Activated CD8-positive, alpha-beta memory T cell treated with anti-CD3 and anti-CD28 coated beads for 1 hour (primary cell): ENCODE results near the gene IRF2BP1.

ENCODE experiments used
- DNase-seq, 2 donors: peaks; one replicate each; pipeline ENCODE4 v3.0.0-alpha.2; 2020; ENCODE audit warnings: low read depth in 1 of 2; ENCODE audit errors: extremely low read depth in 1 of 2

The IRF2BP1 gene, protein sequence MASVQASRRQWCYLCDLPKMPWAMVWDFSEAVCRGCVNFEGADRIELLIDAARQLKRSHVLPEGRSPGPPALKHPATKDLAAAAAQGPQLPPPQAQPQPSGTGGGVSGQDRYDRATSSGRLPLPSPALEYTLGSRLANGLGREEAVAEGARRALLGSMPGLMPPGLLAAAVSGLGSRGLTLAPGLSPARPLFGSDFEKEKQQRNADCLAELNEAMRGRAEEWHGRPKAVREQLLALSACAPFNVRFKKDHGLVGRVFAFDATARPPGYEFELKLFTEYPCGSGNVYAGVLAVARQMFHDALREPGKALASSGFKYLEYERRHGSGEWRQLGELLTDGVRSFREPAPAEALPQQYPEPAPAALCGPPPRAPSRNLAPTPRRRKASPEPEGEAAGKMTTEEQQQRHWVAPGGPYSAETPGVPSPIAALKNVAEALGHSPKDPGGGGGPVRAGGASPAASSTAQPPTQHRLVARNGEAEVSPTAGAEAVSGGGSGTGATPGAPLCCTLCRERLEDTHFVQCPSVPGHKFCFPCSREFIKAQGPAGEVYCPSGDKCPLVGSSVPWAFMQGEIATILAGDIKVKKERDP

DNA sequence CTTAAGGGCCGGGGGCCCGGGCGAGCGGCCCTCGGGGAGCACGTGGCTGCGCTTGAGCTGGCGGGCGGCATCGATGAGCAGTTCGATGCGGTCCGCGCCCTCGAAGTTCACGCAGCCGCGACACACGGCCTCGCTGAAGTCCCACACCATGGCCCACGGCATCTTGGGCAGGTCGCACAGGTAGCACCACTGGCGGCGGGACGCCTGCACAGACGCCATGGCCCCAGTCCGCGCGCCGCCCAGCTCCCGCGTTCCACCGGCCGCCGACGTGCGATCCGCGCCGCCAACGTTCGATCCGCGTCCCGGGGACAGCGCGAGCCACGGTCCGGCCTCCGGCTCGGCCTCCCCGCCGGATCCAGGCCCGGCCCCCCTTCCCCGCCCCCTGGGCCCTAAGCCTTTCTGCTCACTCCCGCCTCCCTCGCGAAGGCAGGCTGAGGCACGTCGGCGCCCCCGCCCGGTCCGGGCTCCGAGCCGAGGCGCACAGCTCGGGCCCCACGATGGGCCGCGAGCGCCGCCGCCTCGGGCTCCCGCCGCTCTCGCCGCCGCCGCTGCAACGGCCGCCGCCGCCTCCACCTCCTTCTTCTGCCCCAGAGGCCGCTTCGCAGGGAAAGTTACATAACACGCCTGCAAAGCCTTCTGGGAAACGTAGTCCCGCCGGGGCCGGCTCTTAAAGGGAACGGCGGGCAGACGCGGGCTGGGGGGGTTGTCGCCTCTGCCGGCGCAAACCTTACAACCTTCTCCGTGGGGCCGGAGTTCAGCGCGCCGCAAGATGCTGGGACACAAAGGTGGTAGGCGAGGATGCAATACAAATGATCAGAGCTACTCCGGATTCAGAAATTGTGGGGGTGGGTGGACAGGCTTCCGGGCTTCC is at the start of gene IRF2BP1:
Gene IRF2BP1, minus strand, starts transcription at position 586 of the 871 bp plus-strand sequence. Its CDS starts 367 bp downstream, at position 219.
- peak; percentile 73 to 75 for DNase-seq

DNA sequence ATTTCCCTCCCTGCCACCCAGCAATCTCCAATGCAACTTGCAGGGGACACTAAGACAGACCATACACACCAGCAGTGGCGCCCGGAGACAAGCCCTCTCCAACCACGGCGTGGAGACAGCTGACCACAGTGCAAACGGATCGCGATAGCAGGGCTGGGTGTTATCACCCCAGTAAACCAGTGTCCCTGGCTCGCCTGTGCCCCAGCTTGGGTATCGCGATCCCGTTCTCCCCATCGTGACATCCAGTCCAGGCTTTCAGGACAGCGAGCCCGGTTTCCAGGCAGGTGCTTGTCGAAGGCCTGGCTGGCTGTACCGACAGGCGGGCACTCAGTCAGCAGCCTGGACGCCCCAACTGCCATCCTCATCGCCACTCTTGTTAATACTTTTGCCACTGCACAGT is 49.3 kb upstream of the IRF2BP1 start:
- DNase-seq: no peak

DNA sequence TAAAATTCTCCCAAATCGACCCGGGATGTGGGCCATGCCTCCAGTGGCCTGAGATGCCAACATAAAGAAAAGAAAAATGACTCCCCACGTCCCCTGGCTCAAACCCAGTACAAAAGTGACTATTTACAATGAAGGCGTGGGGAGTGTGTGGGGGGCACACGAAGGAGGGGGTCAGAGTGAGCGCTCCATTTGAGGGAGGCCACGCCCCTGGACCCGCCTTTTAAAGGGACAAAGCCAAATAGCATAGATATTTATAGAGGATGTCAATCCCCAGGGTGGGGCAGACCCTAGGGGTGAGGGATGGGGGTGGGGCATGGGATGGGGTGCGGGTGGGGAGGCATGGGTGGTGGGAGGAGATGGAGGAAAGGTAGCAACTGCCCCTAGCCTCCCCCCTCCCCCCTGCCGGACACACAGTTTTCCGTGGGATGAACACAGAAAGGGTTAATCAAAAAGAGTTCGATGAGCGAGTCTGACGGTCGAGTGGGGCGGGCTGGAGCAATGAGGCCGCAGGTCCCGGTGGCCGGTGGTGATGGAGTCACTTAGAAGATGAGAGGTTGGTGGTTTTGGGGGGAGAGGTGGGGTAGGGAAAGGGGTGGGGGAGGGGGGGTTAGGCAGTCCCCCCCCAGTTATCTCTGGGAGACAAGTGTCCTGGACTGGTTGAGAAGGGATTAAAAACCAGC is 48.8 kb upstream of the IRF2BP1 start:
- no peak for DNase-seq

DNA sequence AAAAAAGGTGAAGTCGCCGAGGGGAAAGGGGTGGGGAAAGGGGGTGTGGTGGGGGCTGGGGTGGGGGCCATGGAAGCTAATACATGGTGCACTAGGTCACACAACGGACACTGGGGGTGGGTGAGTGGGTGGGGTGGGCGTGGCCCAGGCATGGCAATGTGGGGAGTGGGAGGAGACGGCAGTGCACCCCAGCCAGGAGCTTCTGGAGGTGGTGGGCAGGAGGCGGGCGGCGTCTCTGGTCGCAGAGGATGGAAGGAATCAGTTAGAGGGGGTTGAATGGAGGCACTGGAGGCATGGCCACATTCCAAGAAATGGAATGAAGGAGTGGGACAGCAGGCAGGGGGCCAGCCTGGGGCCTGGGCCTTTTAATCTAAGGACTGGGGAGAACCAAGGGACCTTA is 47.8 kb upstream of the IRF2BP1 start:
- DNase-seq: no peak

GRCh38 chr19:45931055-45931454 is 45.1 kb upstream of the IRF2BP1 start:
- no peak for DNase-seq

DNA sequence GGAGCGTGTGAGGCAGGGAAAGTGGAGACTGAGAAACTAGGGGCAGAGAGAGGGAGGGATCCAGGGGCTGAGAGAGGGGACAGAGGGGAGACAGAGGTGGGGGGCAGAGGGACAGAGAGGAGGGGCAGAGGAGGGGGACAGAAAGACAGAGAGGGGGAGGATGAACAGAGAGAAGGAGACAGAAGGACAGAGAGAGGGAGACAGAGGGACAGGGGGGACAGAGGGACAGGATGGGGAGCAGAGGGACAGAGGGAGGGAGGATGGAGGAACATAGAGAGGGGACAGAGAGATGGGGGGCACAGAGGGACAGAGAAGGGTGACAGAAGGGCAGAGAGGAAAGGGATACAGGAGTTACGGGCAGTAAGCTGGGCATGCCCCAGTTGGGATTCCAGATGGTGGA is 43.3 kb upstream of the IRF2BP1 start:
- no peak for DNase-seq

DNA sequence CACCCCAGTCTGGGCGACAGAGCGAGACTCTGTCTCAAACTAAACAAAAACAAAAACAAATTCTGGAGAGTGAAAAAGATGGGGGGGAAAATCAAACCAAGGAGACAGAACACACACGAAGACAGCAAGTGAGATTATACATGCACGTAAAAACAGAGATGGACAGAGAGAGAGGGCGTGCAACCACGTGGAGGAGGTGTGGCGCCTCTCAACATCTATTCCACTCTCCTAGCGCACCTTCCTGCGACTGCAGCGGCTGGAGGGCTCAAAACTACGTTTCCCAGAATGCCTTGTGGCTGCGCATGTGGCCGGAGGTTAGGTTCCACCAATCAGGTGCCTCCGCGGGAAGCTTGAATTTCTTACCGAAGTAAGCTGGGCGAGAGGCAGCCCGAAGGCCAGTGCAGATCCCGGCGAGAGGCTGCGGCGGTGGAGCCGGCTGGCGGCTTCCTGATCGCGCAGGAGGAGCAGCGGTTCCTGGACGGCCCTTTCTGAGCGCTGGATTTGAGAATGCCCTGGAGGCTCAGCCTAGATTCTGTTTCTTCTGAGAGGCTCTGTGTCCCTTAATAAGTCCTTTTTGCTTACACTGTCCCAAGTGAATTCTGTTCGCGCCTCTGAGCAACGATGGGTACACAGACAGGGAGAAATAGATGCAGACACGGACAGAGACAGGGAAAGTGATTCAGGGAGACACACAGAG is 41.8 kb upstream of the IRF2BP1 start:
- DNase-seq: peak; percentile 71 to 75

DNA sequence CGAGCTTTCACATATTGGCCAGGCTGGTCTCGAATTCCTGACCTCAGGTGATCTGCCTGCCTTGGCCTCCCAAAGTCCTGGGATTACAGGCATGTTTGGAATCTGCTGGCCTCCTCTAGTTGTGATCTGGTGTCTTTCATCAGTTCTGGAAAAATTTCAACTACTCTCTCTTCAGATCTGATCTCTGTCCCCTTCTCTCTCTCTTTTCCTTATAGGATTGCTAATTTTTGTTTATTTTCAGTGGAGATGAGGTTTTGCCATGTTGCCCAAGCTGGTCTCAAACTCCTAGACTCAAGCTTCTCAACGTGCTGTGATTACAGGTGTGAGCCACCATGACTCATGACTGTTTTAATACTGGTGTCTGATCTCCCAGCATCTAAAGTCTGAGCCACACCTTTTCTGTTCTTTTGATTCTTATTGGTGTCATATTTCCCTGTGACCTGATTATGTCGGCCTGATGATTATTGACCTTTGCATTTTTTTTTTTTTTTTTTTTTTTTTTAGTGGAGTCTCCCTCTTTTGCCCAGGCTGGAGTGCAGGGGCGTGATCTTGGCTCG is 39.0 kb upstream of the IRF2BP1 start:
- no peak for DNase-seq

DNA sequence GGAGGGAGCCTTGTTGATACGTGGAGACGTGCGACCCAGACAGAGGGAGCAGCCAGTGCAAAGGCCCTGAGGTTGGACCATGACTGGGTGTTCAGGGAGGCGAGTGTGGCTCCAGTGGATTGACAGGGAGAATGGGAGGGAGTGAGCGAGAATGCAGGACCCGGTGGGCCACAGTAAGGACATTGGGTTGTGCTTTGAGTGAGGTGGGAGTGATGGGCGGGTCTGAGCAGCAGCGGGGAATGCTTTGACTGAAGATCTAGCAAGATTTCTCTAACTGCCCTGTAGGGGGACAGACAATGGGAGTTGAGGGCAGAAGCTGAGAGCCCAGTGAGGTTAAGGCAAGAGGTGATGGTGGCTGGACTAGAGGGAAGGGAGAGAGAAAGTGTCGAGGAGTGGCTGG is 36.3 kb upstream of the IRF2BP1 start:
- DNase-seq: no peak

DNA sequence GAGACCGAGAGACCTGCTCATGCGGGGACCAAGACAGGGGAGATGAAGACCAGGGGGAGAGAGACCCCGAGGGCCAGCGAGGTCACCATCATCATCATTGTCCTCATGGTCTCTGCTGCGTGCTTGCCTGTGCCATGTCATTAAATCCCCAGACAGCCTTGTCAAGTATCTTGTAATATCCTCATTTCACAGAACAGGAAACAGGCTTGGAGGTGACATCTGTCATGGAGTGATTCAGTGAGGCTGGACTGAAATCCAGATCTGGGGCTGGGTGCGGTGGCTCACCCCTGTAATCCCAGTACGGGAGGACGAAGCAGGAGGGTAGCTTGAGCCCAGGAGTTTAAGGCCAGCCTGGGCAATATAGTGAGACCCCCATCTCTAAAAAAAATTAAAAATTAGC is 34.5 kb upstream of the IRF2BP1 start:
- no peak for DNase-seq

DNA sequence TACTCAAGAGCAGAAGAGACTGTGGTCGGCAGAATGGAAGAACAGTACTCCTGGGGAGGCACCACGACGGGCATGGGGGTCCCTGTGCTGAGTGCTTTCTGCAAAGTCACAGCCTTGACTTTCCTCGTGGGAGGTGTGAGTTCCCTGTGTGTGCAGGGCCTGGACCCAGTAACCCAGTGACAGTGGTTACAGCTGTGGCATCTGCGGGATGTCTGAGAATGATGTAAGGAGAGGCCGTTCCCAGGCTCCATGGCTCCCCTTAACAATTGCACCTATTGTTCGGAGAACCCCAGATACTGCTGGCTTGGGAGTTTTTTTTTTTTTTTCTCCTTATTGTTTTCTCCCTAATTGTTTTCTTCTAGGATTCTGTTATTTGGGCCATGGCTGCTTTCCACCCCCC is 33.7 kb upstream of the IRF2BP1 start:
- no peak for DNase-seq

DNA sequence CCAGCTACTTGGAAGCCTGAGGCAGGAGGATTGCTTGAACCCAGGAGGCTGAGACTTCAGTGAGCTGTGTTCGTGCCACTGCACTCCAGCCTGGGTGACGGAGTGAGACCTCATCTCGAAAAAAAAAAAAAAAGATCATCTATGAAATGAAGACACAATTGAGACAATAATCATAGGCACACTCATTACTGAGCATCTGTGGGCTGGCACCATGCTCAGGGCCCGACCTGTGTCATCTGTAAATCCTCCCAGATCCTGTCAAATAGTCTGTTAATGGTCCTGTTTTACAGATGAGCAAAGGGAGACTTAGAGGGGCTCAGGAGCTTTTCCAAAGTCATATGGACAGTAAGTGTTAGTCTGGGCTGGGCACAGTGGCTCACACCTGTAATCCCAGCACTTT is 32.8 kb upstream of the IRF2BP1 start:
- no peak for DNase-seq

GRCh38 chr19:45917421-45918091 is 31.6 kb upstream of the IRF2BP1 start:
- no peak for DNase-seq

- no peak for DNase-seq
These were observed 28.2 kb upstream of the IRF2BP1 start, which contains the start of gene NANOS2 for GRCh38 chr19:45913874-45914830. Gene NANOS2 (minus strand): TSS chr19:45914778. CDS start chr19:45914693, 85 bp downstream.

- DNase-seq: no peak
These were observed 25.4 kb upstream of the IRF2BP1 start for GRCh38 chr19:45911291-45911690.

DNA sequence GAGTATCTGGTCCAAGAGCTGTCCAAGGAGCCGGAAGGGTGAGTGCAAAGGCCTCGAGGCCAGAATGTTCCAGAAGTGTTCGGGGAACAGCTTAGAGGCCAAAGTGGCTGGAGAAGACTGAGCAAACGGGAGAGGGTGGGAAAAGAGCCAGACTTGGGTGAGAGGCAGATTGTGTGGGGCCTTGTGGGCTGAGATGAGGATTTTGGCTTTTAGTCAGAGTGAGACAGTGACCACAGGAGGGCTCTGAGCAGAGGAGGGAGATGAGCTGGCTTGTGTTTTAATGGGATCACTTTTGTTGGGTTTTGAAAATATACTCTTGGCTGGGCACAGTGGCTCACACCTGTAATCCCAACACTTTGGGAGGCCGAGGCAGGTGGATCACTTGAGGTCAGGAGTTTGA is 23.0 kb upstream of the IRF2BP1 start:
- no peak for DNase-seq

GRCh38 chr19:45906221-45906620 is 20.3 kb upstream of the IRF2BP1 start:
- DNase-seq: no peak

DNA sequence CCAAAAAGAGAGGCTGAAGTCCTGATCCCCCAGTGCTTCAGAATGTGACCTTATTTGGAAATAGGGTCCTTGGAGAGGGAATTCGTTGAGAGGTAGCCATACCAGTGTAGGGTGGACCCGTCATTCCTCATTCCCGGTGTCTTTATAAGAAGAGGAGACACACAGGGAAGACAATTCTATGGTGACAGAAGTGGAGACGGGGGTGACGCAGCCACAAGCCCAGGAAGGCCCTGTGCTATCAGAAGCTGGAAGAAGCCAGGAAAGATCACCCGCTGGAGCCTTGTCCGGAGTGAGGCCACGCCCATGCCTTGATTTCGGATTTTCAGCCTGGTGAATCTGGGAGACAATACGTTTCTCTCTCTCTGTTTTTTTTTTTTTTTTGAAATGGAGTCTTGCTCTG is 19.1 kb upstream of the IRF2BP1 start:
- DNase-seq: no peak
